Measurements from ENCODE around the gene VTCN1. TPM values are rescaled to one million over a fixed set of nuclear protein-coding genes. Genes with fewer than 3 reads are reported as not detected.

The VTCN1 gene
- total RNA-seq, 1 experiment from 2014 or later, result 0.17 TPM

DNA sequence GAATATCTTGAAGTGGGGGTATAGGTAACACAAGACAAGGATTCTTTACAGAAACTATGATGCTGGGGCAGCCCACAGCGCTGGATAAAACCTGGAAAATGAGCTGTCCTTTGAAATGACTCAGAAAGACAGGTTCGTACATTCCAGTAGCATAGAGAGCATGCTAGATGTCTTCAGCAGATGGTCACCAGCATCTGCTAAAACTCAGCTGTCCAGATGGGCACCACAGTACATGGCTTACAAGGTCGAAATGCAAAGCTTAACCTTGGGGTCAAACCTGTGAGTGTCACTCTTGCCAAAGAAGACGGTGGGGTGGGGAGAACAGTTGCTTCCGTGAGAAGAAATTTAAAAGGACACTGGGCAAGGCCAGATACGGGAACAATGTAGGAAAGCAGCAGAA, 47.9 kb downstream of the VTCN1 start:
- Histone ChIP-seq H3K4me2 (ENCODE audit: low read length) (no peak overlapping the region), H3K4me3 (replicated peaks in 1 of 2; ENCODE audit: low read depth in 1 of 2, low read length in 2 of 2) (no peak overlapping the region), H3K4me1 (ENCODE audit: control insufficient read depth in 1 of 2, insufficient read depth in 2 of 2, low read length in 2 of 2) (no peaks in the 10 kb centered on the region), H2AFZ (ENCODE audit: low read depth, low read length, poor library complexity, severe bottlenecking) (no peak overlapping the region), H3K79me2 (ENCODE audit: insufficient read depth, low read length) (no peaks in the 10 kb centered on the region), H4K20me1 (ENCODE audit: insufficient read depth) (no peaks in the 10 kb centered on the region), H3K9me2 (ENCODE audit: insufficient read depth) (no peaks in the 10 kb centered on the region), H3K9me3 (ENCODE audit: control insufficient read depth in 1 of 2, insufficient read depth in 1 of 2, low read depth in 1 of 2, low read length in 2 of 2) (no peaks in the 10 kb centered on the region), H3K36me3 (ENCODE audit: control insufficient read depth in 1 of 2, insufficient read depth in 2 of 2, low read length in 2 of 2) (no peaks in the 10 kb centered on the region), H3K9ac (ENCODE audit: low read length) (no peak overlapping the region), H3K27ac (ENCODE audit: low read depth, low read length) (no peak overlapping the region), H3K27me3 (ENCODE audit: insufficient read depth, low read length) (no peaks in the 10 kb centered on the region)
- ChIA-PET RAD21 (ENCODE audit: low non-redundant PET in 1 of 2, low total read pairs in 2 of 2, uncharacterized antibody in 2 of 2, unreplicated experiment in 2 of 2) (no interaction called here), CTCF (no interaction called here), POLR2A (no interaction called here)
- TF ChIP-seq FOSL1 (IDR thresholded peaks at IDR 0.05; ENCODE audit: low read depth) (no peak), CEBPB (IDR thresholded peaks at IDR 0.05; ENCODE audit: low read depth) (no peak), POLR2A (IDR thresholded peaks at IDR 0.05; ENCODE audit: borderline replicate concordance, extremely low read depth, insufficient read depth, insufficient read length) (no peak), SP1 (IDR thresholded peaks at IDR 0.05; ENCODE audit: low read depth) (no peak), ZNF274 (IDR thresholded peaks at IDR 0.05; ENCODE audit: low read depth, low read length) (no peak), CTCF (IDR thresholded peaks at IDR 0.05 in 2 of 3, conservative IDR thresholded peaks at IDR 0.05 in 1 of 3; ENCODE audit: borderline replicate concordance in 1 of 3, insufficient read depth in 1 of 3, low read depth in 2 of 3, low read length in 2 of 3) (no peak), JUND (IDR thresholded peaks at IDR 0.05) (no peak), YY1 (IDR thresholded peaks at IDR 0.05; ENCODE audit: extremely low read depth, insufficient replicate concordance, low read depth, low read length) (no peak), TCF7L2 (IDR thresholded peaks at IDR 0.05; ENCODE audit: borderline replicate concordance, extremely low read depth, insufficient read depth, insufficient read length) (no peak), CBX3 (IDR thresholded peaks at IDR 0.05; ENCODE audit: low read depth) (no peak), SIN3A (IDR thresholded peaks at IDR 0.05; ENCODE audit: low read depth) (no peak), EZH2 (IDR thresholded peaks at IDR 0.05) (no peak), POLR2AphosphoS5 (IDR thresholded peaks at IDR 0.05; ENCODE audit: low read depth, low read length) (no peak)
- BruUV-seq (replicated peaks), result no TSS peak
- intact Hi-C loops (cut with micrococcal nuclease), result no loop called here
- ATAC-seq (no peak), DNase-seq (ENCODE audit: low read depth, low spot score) (no peak)
